Activated CD8-positive, alpha-beta memory T cell treated with anti-CD3 and anti-CD28 coated beads for 4 hours (primary cell): ENCODE measurements around the gene RNF26.
A peak's percentile ranks its signal among the peaks of the same experiment; 100 is the strongest.

Experiments used
- DNase-seq, 2 donors: peaks; one replicate each; pipeline ENCODE4 v3.0.0-alpha.2; 2020; ENCODE audit warnings: low read depth in 2 of 2

The RNF26 gene

DNA sequence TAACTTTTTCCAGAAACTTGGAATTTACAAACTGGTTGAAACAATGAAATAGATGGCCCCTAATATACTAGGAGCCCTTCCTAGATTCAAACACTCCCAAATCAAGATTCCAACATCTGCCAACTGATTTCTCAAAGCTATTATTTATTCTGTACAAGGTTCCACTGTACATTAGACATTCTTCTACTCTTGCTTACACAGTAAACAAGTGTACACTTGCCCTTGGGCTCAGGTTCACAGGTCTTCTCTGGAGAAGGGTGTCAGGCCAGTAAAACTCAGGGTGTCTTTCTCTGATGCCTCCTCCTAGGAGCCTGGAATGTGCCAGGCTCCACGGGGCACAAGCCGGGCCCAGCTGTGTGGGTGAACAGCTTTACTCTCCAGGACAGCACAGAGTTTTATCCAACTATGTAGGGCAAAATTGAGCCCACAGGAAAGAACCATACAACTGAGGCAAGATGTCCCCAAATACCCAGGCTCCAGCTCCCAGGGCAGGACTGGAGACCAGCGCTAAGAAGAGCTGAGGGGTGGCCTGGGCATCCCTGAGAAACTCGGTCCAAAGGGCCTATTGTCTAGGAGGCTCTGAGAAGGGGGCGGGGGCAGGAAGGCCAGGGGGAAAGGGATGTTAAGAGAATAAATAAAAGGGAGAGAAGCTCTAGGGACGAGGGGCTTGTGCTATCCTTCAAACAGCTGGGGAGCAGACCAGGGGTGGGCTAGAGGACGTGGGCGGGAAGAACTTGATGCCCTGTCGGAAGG, 20.9 kb downstream of the RNF26 start:
- no peak for DNase-seq

- DNase-seq = peak; percentile 28 to 35
Measured at GRCh38 chr11:119356349-119357031, 22.2 kb downstream of the RNF26 start.

GRCh38 chr11:119357074-119357473, 22.7 kb downstream of the RNF26 start:
- no peak for DNase-seq

- no peak for DNase-seq
Measured at GRCh38 chr11:119359365-119360214, 25.3 kb downstream of the RNF26 start.

- DNase-seq = no peak
Measured at GRCh38 chr11:119361056-119361787, 26.9 kb downstream of the RNF26 start.

DNA sequence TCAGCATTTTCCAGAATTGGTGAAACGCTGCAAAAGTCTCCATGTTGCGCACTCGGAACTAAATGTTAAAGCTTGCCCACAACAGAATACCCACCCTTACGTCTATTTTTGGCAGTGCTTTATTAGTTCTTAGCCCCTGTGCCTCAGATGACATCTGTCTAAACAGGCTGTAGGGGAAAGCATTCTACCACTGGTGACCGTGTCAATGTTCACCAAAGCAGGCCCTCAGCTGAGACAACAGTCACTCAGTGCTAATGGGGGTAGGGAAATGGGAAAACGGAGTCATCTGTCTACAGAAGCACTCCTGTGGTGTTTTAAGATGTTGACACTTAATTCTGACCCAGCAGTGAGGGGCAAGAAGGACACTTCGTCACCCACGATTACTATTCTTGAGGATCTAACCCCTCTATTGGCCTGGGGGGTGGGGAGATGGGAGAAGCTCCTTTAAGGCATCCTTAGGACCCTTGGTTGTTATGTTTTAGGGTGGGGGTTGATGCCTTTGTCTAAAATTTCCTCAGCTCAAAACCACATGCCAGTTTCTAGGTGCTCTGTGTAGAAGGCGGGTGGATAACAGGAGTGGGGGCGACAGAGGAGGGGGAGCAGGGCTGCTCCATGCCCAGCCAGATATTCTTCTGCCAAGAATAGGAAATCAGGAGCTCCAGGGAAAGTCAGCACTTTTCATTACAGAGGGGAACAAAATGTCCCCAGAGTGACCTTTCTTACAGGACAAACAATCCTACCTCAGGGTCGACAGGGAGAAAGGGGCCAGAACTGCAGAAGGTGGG, 27.8 kb downstream of the RNF26 start:
- no peak for DNase-seq

GRCh38 chr11:119362741-119363080, 28.4 kb downstream of the RNF26 start:
- no peak for DNase-seq

DNA sequence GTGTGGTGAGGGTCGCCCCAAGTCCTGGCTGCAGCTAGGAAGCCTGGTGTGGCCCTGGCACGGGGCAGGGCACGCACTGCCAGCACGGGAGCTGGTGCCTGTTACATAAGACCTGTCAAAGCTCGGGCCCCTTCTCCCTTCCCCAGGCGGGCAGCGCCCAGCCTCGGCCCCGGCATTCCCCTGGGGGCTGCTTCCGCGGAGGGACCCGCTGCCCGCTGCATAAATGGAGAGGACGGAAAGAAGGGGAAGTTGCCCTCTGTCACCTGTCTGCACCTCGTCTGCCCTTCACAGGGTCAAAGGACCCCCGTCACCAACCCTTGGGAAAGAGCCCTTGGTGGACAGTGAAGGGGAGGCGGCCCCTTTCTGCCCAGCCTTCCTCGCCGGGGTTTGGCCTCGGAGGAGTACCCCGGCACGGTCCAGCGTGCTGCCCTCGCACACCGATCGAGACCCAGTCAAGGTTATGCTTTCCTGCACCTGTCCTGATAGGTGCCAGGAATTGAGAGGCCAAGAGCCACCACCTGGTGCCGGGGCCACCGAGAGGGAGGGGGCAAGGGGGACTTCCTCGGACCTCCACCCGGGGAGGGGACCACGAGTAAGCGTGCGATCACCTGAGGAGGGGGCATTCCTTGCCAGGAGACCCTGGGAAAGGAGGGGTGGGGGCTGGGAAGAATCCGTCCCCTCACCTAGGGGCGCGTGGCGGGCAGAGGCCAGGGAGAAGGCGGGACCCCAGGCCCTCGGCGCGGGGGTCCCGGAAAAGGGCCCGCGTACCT, 28.9 kb downstream of the RNF26 start:
- DNase-seq = no peak

- DNase-seq = peak in 1 of 2 donors; percentile 30
Measured at GRCh38 chr11:119363851-119364590, 29.7 kb downstream of the RNF26 start.

GRCh38 chr11:119365071-119365591, 30.8 kb downstream of the RNF26 start:
- DNase-seq = no peak

- no peak for DNase-seq
Measured at GRCh38 chr11:119366690-119367620, 32.6 kb downstream of the RNF26 start.

DNA sequence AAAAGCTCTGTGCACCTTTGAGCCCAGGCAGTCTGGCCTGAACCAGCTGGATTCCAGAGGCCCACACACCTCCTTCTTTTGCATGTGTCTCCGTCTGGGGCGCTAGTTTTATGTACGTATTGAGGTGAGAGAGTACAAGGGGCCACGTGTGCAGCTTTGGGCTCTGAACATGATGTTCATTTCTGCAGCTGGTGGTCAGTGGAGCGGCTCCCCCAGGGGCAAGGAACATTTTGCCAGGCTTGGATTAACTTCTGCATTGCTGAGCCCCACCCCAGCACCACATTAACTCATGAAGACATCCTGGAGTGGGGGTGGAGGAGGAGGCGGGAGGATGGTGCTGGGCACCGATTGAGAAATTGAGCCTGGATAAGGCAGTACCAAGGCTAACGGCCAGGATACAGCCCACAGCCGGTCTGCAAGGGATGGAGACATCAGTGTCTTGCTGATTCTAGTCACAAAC, 33.4 kb downstream of the RNF26 start:
- DNase-seq = no peak

GRCh38 chr11:119368121-119369034, 34.1 kb downstream of the RNF26 start:
- no peak for DNase-seq

DNA sequence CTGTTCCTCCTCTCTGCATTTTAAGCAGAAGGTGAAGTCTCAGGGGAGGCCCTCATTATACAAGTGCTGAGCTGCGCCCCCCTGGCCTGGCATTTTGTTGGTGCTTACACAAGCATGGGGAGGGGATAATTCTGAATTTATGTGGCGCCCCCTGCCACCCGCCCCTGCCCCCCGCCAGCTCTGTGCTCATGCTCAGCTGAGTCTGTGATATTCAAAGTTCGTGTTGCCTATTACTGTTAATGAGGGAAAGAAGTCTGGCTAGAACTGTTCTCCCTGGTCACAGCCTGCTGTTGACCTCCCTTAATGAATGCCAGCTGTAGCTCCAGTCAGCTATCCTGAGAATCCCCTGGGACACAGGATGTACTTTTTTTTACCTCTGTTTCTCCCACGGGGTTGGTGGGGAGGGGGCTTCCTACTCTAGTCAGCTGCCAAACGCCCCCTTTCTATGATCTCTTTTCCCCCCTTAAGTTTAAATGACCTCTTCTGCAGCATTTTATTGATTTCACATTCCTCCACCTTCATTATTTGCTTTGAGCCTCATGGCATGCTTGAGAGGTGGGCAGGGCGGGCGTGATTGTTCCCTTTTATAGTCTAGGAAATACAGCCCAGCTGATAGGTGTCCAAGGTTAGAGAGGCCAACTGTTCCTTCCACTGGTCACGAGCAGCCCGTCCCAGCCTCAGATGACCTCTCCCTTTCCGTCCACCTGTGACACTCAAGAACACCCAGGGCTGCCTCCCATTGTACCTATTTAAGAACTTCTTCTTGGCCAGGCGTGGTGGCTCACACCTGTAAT, 35.0 kb downstream of the RNF26 start:
- DNase-seq = no peak

DNA sequence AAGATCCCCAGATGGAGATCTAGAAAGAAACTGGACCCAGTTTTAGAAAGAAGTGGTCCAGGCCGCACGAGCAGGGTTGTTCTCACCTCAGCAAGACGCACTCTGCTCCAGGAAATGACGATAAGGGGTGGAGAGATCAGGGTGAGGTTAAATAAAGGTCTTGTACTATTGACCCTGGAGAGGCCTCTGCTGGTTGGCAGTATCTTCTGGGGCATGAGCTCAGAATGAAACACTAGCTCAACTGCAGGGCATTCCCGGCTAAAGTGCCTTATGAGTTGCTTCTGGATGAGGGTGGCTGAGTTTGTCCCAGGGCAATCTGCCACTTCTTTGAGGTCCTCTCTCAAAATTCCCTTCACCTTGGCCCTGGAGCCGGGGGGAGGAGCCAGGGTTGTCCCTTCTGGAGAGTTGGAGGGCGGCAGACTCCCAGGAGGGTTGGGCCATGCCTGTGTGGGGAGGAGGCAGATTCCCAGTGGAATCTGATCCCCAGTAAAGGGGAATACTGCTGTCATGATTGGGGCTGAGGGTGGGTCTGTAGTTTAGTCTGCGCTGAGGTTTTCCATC, 36.2 kb downstream of the RNF26 start:
- no peak for DNase-seq

GRCh38 chr11:119371067-119371601, 36.8 kb downstream of the RNF26 start:
- no peak for DNase-seq
